GM12864 (cell line): ENCODE data around the gene SBSN.

Experiments
- DNase-seq: peaks from one replicate; pipeline ENCODE4 v3.0.0-alpha.2; 2011; ENCODE audit warnings: low read depth
- H3K4me3 ChIP-seq: 2 replicates; pipeline ENCODE4 v1.5.1; 2011; ENCODE audit warnings: mild to moderate bottlenecking, low read depth, low read length, control low read depth
- TF ChIP-seq, protein P1 (sequence below): IDR thresholded peaks from 2 replicates; pipeline ENCODE4 v1.5.1; 2011; ENCODE audit warnings: low read depth, mild to moderate bottlenecking, moderate library complexity, low read length, control low read depth, inconsistent platforms; ENCODE audit errors: missing control alignments

Gene SBSN

DNA sequence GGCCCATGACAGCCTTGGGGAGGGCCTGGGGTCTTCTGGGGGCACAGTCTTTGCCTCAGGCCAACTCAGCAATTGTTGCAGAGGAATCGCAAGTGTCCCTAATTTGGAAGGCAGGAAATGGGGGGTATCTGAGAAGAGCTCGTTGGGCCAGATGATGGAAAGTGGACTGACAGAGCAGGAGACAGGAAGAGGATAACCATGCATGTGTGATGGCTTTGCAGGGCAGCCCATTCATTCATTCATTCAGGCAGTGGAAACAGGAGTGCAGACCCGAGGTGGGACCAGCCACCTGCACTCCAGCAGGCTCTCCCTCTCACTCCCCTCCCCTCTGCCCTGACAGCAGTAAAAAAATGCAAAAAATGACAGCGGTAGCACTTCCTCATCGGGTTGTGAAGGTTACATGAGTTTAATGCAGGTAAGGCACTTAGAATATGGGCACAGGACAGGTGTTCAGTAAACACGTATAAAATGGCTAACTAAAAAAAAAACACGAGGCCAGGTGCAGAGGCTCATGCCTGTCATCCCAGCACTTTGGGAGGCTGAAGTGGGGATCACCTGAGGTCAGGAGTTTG lies 12.3 kb upstream of the SBSN start:
- DNase-seq = no peak
- no peak overlapping the region for H3K4me3 ChIP-seq
- TF ChIP-seq, protein P1, sequence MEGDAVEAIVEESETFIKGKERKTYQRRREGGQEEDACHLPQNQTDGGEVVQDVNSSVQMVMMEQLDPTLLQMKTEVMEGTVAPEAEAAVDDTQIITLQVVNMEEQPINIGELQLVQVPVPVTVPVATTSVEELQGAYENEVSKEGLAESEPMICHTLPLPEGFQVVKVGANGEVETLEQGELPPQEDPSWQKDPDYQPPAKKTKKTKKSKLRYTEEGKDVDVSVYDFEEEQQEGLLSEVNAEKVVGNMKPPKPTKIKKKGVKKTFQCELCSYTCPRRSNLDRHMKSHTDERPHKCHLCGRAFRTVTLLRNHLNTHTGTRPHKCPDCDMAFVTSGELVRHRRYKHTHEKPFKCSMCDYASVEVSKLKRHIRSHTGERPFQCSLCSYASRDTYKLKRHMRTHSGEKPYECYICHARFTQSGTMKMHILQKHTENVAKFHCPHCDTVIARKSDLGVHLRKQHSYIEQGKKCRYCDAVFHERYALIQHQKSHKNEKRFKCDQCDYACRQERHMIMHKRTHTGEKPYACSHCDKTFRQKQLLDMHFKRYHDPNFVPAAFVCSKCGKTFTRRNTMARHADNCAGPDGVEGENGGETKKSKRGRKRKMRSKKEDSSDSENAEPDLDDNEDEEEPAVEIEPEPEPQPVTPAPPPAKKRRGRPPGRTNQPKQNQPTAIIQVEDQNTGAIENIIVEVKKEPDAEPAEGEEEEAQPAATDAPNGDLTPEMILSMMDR = no peak

DNA sequence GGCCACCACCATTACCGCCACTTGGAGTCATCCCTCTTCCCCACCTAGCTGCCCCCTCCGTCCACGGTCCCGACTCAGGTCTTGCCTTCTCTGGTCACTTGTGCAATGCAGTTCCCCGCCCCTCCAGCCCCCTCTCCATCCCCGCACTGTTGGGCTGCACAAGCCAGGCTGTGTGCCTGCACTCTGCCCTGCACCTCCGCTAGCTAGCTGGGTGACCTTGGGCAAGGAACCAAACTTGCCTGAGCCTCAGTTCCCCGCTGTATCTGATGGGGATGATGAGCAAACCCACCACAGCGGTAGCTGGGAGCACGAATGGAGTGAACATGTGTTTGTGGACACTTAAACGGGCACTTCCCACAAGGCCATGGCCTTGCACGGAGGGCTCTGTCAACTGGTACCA lies 11.7 kb upstream of the SBSN start:
- no peak for DNase-seq
- no peak overlapping the region for H3K4me3 ChIP-seq
- TF ChIP-seq, protein P1 = no peak

DNA sequence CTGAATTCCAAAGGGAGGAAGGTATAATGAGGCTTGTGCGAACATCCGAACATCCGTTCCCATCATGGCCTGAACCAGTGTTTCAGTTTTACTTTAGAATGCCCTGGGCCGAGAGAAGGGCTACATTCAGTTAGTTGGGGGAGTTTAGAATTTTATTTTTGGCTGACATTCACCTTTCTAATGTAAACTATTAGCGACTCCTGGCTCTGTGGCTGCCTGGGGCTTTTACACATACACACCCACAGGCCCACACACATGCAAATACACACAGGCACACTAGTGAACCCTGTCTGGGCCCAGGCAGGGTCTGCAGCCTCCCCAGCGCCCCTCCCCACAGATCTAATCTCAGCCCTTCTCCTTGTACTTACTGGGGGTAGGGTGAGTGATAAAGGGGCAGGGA lies 11.2 kb upstream of the SBSN start:
- no peak for DNase-seq
- H3K4me3 ChIP-seq = no peak overlapping the region; the same call in 1 of the 2 replicates
- TF ChIP-seq, protein P1 = no peak

DNA sequence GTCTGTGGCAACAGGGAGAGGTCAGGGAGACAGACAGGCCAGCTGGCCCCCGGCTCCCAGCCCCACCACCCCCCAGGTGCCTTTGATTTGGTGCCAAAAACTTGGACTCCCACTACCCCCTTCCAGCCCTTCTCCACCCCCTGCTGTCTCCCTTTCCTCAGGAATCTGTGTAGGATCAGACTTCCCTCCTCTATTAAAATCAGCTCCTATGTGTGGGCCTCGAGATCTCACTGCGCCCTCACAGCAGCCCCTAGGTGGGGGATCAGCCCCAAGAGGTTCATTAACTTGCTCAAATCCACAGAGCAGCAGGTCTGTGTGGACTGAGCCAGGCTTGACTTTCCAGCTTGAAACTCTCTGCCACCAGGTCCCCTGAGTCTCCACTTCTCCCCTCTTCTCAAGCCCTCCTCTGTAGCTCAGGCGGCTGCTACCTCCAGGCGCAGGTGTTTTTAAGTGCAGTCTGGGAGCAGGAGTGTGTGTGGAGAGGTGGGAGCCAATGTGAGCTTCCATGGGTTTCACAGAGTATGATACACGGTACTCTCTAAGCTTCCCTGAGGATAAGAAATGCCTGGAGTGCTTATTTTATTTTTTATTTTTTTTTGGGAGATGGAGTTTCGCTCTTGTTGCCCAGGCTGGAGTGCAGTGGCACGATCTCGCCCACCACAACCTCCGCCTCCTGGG lies 6.8 kb upstream of the SBSN start:
- DNase-seq = no peak
- H3K4me3 ChIP-seq = no peak overlapping the region
- TF ChIP-seq, protein P1 = no peak

DNA sequence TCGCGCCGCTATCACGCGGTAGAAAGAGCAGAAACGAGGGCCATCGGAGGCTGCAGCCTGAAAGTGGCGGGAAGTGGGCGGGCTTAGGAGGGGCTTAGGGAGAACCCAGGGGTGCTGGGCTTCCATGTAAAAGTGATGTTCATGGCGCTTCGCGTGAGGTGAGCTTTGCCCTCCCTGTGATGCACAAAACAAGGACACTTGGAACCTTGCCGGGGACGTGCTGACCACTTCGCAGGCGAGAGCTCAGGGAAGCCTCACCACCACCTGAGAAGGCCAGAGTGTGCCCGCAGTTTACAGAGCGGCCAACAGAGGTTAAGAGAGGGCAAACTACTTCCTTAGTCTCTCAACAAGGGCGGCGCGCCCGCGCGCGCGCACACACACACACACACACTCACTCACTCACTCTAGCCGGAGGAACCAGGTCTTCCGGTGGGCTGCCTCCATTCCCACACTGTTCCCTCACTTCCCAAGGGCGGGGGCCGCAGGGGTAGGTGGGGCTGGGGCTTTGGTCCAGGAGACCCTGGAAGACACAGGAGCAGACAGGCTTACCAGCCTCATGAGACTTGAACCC lies 5.8 kb upstream of the SBSN start:
- no peak for DNase-seq
- H3K4me3 ChIP-seq = no peak overlapping the region
- TF ChIP-seq, protein P1 = no peak

DNA sequence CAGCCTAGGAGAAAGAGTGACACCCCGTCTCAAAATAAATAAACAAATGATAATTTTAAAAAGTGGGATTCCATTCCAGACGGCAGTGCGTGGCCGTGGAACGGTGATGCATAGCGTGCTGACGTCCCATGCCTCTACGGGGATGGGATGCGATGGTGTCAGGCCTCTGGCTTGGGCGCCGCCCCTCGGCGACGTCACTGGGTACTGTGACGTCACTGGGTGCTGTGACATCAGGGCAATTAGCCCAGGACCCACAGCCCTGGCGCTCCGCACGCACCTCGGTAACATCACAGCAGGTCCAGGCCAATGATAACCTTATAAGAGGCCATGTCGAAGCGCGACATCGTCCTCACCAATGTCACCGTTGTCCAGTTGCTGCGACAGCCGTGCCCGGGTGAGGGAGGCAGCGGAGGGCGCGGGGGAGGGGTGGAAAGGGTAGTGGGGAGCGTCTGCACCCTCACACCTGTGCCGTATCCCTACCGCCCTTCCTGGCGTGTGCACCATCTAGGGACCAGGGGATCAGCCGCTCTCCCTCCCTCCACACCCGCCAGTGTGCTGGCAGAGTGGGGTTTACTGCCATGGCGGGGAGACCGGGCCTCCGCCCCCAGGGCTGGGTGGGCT lies 5.2 kb upstream of the SBSN start, which contains the start of gene GAPDHS:
GAPDHS (plus strand) TSS at position 256 of the 621 bp plus-strand sequence; CDS start at position 328, 72 bp downstream.
- TF ChIP-seq, protein P1 = no peak
- no peak within 1 kb of the TSS for H3K4me3 ChIP-seq
- DNase-seq = no peak
